GM21825 (cell line): ENCODE results near the gene HSD11B2.

ENCODE experiments used
- ATAC-seq: cut with Tn5 transposase; IDR thresholded peaks from one replicate; pipeline ENCODE4 v1.9.1; 2021; ENCODE audit warnings: mild to moderate bottlenecking, moderate library complexity; ENCODE audit not compliant: unreplicated experiment

Gene HSD11B2

GRCh38 chr16:67448580-67448979, 17.7 kb downstream of the HSD11B2 start:
- ATAC-seq = no peak

- no peak for ATAC-seq
Measured at GRCh38 chr16:67449336-67449735, 18.4 kb downstream of the HSD11B2 start.

- ATAC-seq = no peak
Measured at GRCh38 chr16:67449739-67450138, 18.8 kb downstream of the HSD11B2 start.

GRCh38 chr16:67451061-67451703, 20.3 kb downstream of the HSD11B2 start:
- ATAC-seq = no peak

- no peak for ATAC-seq
Measured at GRCh38 chr16:67451704-67452435, 20.9 kb downstream of the HSD11B2 start.

GRCh38 chr16:67454104-67454503, 23.2 kb downstream of the HSD11B2 start:
- no peak for ATAC-seq

- ATAC-seq = no peak
Measured at GRCh38 chr16:67454852-67455251, 23.9 kb downstream of the HSD11B2 start.

GRCh38 chr16:67456391-67457081, 25.6 kb downstream of the HSD11B2 start:
- no peak for ATAC-seq

- ATAC-seq = no peak
Measured at GRCh38 chr16:67457611-67458010, 26.7 kb downstream of the HSD11B2 start.

GRCh38 chr16:67458121-67458641, 27.3 kb downstream of the HSD11B2 start:
- ATAC-seq = no peak

- no peak for ATAC-seq
Measured at GRCh38 chr16:67459066-67459860, 28.3 kb downstream of the HSD11B2 start.

GRCh38 chr16:67459861-67460150, 28.9 kb downstream of the HSD11B2 start:
- ATAC-seq = no peak

- ATAC-seq = no peak
Measured at GRCh38 chr16:67460168-67460567, 29.2 kb downstream of the HSD11B2 start.

- ATAC-seq = no peak
Measured at GRCh38 chr16:67460961-67461360, 30.0 kb downstream of the HSD11B2 start.

- ATAC-seq = no peak
Measured at GRCh38 chr16:67461600-67462278, 30.8 kb downstream of the HSD11B2 start.

- ATAC-seq = no peak
Measured at GRCh38 chr16:67462279-67462655, 31.3 kb downstream of the HSD11B2 start.

- no peak for ATAC-seq
Measured at GRCh38 chr16:67463059-67463458, 32.1 kb downstream of the HSD11B2 start.

GRCh38 chr16:67463691-67464090, 32.8 kb downstream of the HSD11B2 start:
- ATAC-seq = no peak

- ATAC-seq = no peak
Measured at GRCh38 chr16:67464565-67464964, 33.6 kb downstream of the HSD11B2 start.

- ATAC-seq = no peak
Measured at GRCh38 chr16:67466581-67466980, 35.7 kb downstream of the HSD11B2 start.

- no peak for ATAC-seq
Measured at GRCh38 chr16:67468731-67469130, 37.8 kb downstream of the HSD11B2 start.
